ENCODE measurements around the gene NKX6-1.

Gene NKX6-1

GRCh38 chr4:84498203-84498934, 723 bp downstream of the NKX6-1 start:
- DNase-seq (ENCODE audit: low read depth in 2 of 2): no peak

GRCh38 chr4:84497504-84498202, 1.4 kb downstream of the NKX6-1 start:
- DNase-seq (ENCODE audit: low read depth in 2 of 2): no peak

- DNase-seq (ENCODE audit: low read depth in 2 of 2): no peak
These were observed 2.2 kb downstream of the NKX6-1 start for GRCh38 chr4:84496706-84497503.

- no peak for DNase-seq (ENCODE audit: low read depth in 2 of 2)
These were observed 2.8 kb downstream of the NKX6-1 start for GRCh38 chr4:84496331-84496705.

- DNase-seq (ENCODE audit: low read depth in 2 of 2): no peak
These were observed 3.3 kb downstream of the NKX6-1 start for GRCh38 chr4:84495794-84496261.

- no peak for DNase-seq (ENCODE audit: low read depth in 2 of 2)
These were observed 3.8 kb downstream of the NKX6-1 start for GRCh38 chr4:84495118-84495793.

- DNase-seq (ENCODE audit: low read depth in 2 of 2): no peak
These were observed 4.6 kb downstream of the NKX6-1 start for GRCh38 chr4:84494531-84494930.

GRCh38 chr4:84494076-84494475, 5.0 kb downstream of the NKX6-1 start:
- no peak for DNase-seq (ENCODE audit: low read depth in 2 of 2)

GRCh38 chr4:84493092-84493850, 5.8 kb downstream of the NKX6-1 start:
- DNase-seq (ENCODE audit: low read depth in 2 of 2): no peak

GRCh38 chr4:84492737-84493091, 6.4 kb downstream of the NKX6-1 start:
- DNase-seq (ENCODE audit: low read depth in 2 of 2): no peak

- no peak for DNase-seq (ENCODE audit: low read depth in 2 of 2)
These were observed 6.8 kb downstream of the NKX6-1 start for GRCh38 chr4:84492290-84492689.

- no peak for DNase-seq (ENCODE audit: low read depth in 2 of 2)
These were observed 7.6 kb downstream of the NKX6-1 start for GRCh38 chr4:84491481-84491880.

GRCh38 chr4:84490663-84491062, 8.4 kb downstream of the NKX6-1 start:
- DNase-seq (ENCODE audit: low read depth in 2 of 2): no peak

- no peak for DNase-seq (ENCODE audit: low read depth in 2 of 2)
These were observed 14.9 kb downstream of the NKX6-1 start for GRCh38 chr4:84484236-84484635.

GRCh38 chr4:84483688-84484087, 15.4 kb downstream of the NKX6-1 start:
- DNase-seq (ENCODE audit: low read depth in 2 of 2): no peak

GRCh38 chr4:84482564-84483563, 16.2 kb downstream of the NKX6-1 start:
- DNase-seq (ENCODE audit: low read depth in 2 of 2): no peak

- DNase-seq (ENCODE audit: low read depth in 2 of 2): no peak
These were observed 17.2 kb downstream of the NKX6-1 start for GRCh38 chr4:84481860-84482245.

GRCh38 chr4:84481077-84481859, 17.8 kb downstream of the NKX6-1 start:
- no peak for DNase-seq (ENCODE audit: low read depth in 2 of 2)

- DNase-seq (ENCODE audit: low read depth in 2 of 2): no peak
These were observed 19.0 kb downstream of the NKX6-1 start for GRCh38 chr4:84480082-84480481.
